Thymus (tissue), 11 donors: ENCODE data around the gene CCDC136. TPM values are rescaled to one million over a fixed set of nuclear protein-coding genes. Genes with fewer than 3 reads are reported as not detected.

ENCODE experiments used
- DNase-seq, 9 donors: peaks; one replicate each; pipeline ENCODE4 v3.0.0-alpha.2; 2013; ENCODE audit warnings: low spot score in 9 of 9, low read depth in 6 of 9, missing footprints in 1 of 9
- H3K27ac ChIP-seq, 2 donors: one replicate each; pipeline ENCODE4 v1.5.1; 2013; ENCODE audit warnings: control low read depth in 1 of 2, low read depth in 1 of 2, low read length in 1 of 2, mild to moderate bottlenecking in 1 of 2, moderate library complexity in 1 of 2
- H3K27me3 ChIP-seq, 2 donors: one replicate each; pipeline ENCODE4 v1.5.1; 2013; ENCODE audit warnings: low read length in 1 of 2; ENCODE audit not compliant: control insufficient read depth in 2 of 2, insufficient read depth in 1 of 2
- H3K36me3 ChIP-seq, 2 donors: one replicate each; pipeline ENCODE4 v1.5.1; 2013; ENCODE audit warnings: low read length in 1 of 2, mild to moderate bottlenecking in 1 of 2, moderate library complexity in 1 of 2; ENCODE audit not compliant: control insufficient read depth in 2 of 2, insufficient read depth in 2 of 2
- H3K4me1 ChIP-seq, 2 donors: one replicate each; pipeline ENCODE4 v1.5.1; 2013; ENCODE audit warnings: low read length in 2 of 2; ENCODE audit not compliant: control insufficient read depth in 2 of 2, insufficient read depth in 2 of 2
- H3K4me3 ChIP-seq, 2 donors: one replicate each; pipeline ENCODE4 v1.5.1; 2013; ENCODE audit warnings: low read length in 2 of 2, control low read depth in 1 of 2, mild to moderate bottlenecking in 1 of 2
- H3K9me3 ChIP-seq, 2 donors: one replicate each; pipeline ENCODE4 v1.5.1; 2013; ENCODE audit warnings: low read length in 1 of 2, mild to moderate bottlenecking in 1 of 2; ENCODE audit not compliant: control insufficient read depth in 2 of 2, insufficient read depth in 1 of 2
- WGBS: extraction: QIAGEN DNeasy Blood & Tissue Kit; methylation state at CpG from one replicate; pipeline ENCODE4 v1.1.7; 2013; 5-methylcytosine and 5-hydroxymethylcytosine counted together
- polyA plus RNA-seq: library from polyadenylated mRNA; stranded (reverse); fragments of 200-250 nt; gene quantifications from one replicate; pipeline ENCODE4 v1.2.3, GENCODE V29; 2013
- total RNA-seq: library from RNA; stranded (reverse); fragments of 120-200 nt; gene quantifications from one replicate; pipeline ENCODE4 v1.2.4, GENCODE V29; 2013
- donor health status: healthy.

The CCDC136 gene
- total and polyA plus RNA-seq, 2 donors = 4.5 to 13.7 TPM

DNA sequence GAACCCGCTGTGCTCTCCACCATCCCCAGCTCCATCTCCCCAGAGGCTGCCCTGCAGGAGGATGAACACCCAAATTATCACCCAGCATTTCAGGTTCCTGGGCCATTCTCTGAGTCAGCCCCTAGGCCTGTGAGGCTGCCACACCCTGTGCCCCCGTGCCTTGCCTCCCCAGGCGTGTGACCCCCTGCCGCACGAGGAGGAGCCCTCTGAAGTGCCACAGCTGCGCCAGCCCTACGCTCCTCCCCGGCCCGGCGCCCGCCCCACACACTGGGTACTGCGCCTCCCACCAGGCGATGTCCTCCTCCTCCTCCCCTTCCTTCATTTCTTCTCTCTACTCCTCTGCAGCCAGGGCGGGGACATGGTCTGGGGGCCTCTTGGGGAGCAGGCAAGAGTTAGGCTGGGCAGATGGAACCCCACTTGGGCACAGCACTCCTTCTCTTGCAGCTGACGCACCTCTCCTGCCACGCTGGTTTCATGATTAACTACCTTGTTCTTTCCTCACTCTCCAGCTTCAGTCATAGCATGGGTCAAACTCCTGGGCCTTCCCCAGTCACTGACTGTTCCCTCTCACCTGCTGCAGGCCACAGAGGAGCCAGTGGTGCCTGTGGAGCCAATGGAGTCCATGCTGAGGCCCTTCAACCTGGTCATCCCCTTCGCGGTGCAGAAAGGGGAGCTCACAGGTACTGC is 58.2 kb downstream of the CCDC136 start:
- 95% methylated on average over 18 of the region's 18 CpGs for WGBS
- no peaks in the 10 kb centered on the region for H3K4me1 ChIP-seq
- H3K36me3 ChIP-seq = no peaks in the 10 kb centered on the region
- peaks cover 0 to 2% of the 10 kb centered on the region in 2 donors for H3K27me3 ChIP-seq
- no peak for DNase-seq
- no peak overlapping the region for H3K4me3 ChIP-seq
- no peak overlapping the region for H3K27ac ChIP-seq
- H3K9me3 ChIP-seq = peaks cover 0 to 3% of the 10 kb centered on the region in 2 donors

DNA sequence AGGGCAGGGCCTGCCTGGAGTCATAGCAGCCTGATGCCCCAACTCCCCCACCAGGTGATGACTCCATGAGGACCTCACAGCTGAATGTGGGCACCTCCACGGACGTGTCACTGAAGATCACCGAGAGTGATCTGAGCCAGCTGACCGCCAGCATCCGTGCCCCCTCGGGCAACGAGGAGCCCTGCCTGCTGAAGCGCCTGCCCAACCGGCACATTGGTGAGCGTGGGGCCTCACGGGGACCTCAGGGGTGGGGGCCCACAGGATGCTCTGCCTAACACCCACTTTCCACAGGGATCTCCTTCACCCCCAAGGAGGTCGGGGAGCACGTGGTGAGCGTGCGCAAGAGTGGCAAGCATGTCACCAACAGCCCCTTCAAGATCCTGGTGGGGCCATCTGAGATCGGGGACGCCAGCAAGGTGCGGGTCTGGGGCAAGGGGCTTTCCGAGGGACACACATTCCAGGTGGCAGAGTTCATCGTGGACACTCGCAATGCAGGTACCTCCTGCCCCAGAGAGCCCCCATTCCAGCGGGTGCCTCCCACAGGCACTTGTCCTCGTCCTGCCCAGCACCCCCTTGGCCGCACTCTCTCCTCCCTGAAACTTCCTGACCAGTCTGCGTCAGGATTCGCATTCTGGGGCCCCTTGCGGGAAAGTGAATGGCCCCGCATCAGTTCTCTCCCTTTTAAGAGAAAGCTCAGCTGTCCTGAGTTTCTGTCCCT is 60.9 kb downstream of the CCDC136 start:
- DNase-seq = no peak
- peaks cover 0 to 2% of the 10 kb centered on the region in 2 donors for H3K27me3 ChIP-seq
- 96% methylated on average over 28 of the region's 28 CpGs for WGBS
- no peak overlapping the region for H3K4me3 ChIP-seq
- H3K36me3 ChIP-seq = no peaks in the 10 kb centered on the region
- no peaks in the 10 kb centered on the region for H3K4me1 ChIP-seq
- no peaks in the 10 kb centered on the region for H3K9me3 ChIP-seq
- no peak overlapping the region for H3K27ac ChIP-seq

GRCh38 chr7:128853799-128854198 is 62.0 kb downstream of the CCDC136 start:
- no peak for DNase-seq
- Histone ChIP-seq H3K27me3 (peaks cover 0 to 2% of the 10 kb centered on the region in 2 donors), H3K36me3 (no peaks in the 10 kb centered on the region), H3K27ac (no peak overlapping the region), H3K4me3 (no peak overlapping the region), H3K4me1 (no peaks in the 10 kb centered on the region), H3K9me3 (no peaks in the 10 kb centered on the region)
- 72% methylated on average over 23 of the region's 23 CpGs for WGBS

DNA sequence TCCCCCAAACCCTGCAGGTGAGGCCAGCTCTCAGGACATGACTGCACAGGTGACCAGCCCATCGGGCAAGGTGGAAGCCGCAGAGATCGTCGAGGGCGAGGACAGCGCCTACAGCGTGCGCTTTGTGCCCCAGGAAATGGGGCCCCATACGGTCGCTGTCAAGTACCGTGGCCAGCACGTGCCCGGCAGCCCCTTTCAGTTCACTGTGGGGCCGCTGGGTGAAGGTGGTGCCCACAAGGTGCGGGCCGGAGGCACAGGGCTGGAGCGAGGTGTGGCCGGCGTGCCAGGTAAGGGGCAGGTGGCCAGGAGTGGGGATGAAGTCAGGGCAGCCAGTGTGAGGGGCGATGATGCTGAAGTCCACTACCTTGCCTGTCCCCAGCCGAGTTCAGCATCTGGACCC is 62.6 kb downstream of the CCDC136 start:
- Histone ChIP-seq H3K9me3 (no peaks in the 10 kb centered on the region), H3K27ac (no peak overlapping the region), H3K36me3 (no peaks in the 10 kb centered on the region), H3K4me3 (no peak overlapping the region), H3K4me1 (no peaks in the 10 kb centered on the region), H3K27me3 (peaks cover 0 to 2% of the 10 kb centered on the region in 2 donors)
- WGBS = 97% methylated on average over 21 of the region's 21 CpGs
- no peak for DNase-seq

DNA sequence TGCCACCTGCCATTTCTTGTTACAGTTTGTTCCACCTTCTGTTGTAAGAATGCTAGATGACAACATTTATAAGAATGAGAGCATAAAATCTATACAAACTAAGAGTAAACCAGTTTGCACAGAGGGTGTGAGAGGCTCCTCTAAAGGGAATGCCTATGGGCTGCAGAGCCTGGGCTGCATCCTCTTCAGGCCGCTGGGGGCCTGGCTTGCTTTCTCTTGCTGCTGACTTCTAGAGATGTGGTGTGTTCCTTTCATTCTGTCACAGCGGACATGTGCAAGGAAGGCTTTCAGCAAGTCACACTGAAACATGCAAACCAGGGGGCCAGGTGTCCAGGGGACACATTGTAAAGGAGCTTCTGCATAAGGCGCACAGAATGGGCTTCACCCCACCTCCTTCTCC is 63.8 kb downstream of the CCDC136 start:
- H3K4me3 ChIP-seq = no peak overlapping the region
- no peak for DNase-seq
- peaks cover 0 to 10% of the 10 kb centered on the region in 2 donors for H3K4me1 ChIP-seq
- H3K9me3 ChIP-seq = no peaks in the 10 kb centered on the region
- no peaks in the 10 kb centered on the region for H3K36me3 ChIP-seq
- 96% methylated on average over 3 of the region's 3 CpGs for WGBS
- peaks cover 0 to 2% of the 10 kb centered on the region in 2 donors for H3K27me3 ChIP-seq
- H3K27ac ChIP-seq = no peak overlapping the region

GRCh38 chr7:128856001-128856718 is 64.4 kb downstream of the CCDC136 start:
- H3K4me3 ChIP-seq = no peak overlapping the region
- 95% methylated on average over 17 of the region's 17 CpGs for WGBS
- H3K27ac ChIP-seq = no peak overlapping the region
- peaks cover 0 to 11% of the 10 kb centered on the region in 2 donors for H3K4me1 ChIP-seq
- DNase-seq = no peak
- peaks cover 0 to 2% of the 10 kb centered on the region in 2 donors for H3K27me3 ChIP-seq
- H3K9me3 ChIP-seq = no peaks in the 10 kb centered on the region
- no peaks in the 10 kb centered on the region for H3K36me3 ChIP-seq

DNA sequence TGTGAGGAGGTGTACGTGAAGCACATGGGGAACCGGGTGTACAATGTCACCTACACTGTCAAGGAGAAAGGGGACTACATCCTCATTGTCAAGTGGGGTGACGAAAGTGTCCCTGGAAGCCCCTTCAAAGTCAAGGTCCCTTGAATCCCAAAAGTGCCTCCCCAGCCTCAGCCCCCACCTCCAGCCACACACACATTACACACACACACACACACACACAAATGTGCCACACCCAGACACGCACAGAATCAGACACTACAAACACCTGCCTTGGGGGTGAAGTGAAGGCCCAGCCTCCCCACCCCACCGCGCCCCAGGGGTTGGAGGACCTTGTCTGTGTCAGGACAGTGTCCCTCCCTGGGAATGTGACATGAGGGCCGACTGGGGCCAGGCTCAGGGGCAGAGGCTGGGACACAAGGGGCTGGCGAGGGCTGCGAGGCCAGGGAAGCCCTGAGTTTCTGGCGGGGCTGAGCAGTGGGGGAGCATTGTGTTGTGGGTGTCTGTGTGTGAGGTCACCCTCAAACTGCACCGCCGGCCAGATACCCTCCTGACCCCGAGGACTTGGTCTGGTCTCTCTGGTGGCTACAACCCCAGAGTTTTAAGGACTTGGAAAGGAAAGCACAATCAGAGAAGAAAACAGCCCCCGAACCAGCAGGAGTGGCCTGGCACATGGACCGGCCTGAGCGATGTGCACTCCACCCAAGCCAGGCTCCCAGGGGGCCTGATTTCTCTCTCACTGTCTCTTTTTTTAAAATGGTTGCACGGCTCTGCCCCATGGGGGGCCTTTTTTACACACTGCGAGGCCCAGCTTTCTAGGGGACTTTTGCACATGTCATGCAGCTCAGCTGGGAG is 66.8 kb downstream of the CCDC136 start:
- Histone ChIP-seq H3K27ac (no peak overlapping the region), H3K27me3 (no peaks in the 10 kb centered on the region), H3K4me1 (peaks cover 4 to 19% of the 10 kb centered on the region in 2 donors), H3K9me3 (no peaks in the 10 kb centered on the region), H3K4me3 (no peak overlapping the region), H3K36me3 (no peaks in the 10 kb centered on the region)
- 93% methylated on average over 18 of the region's 18 CpGs for WGBS
- no peak for DNase-seq

DNA sequence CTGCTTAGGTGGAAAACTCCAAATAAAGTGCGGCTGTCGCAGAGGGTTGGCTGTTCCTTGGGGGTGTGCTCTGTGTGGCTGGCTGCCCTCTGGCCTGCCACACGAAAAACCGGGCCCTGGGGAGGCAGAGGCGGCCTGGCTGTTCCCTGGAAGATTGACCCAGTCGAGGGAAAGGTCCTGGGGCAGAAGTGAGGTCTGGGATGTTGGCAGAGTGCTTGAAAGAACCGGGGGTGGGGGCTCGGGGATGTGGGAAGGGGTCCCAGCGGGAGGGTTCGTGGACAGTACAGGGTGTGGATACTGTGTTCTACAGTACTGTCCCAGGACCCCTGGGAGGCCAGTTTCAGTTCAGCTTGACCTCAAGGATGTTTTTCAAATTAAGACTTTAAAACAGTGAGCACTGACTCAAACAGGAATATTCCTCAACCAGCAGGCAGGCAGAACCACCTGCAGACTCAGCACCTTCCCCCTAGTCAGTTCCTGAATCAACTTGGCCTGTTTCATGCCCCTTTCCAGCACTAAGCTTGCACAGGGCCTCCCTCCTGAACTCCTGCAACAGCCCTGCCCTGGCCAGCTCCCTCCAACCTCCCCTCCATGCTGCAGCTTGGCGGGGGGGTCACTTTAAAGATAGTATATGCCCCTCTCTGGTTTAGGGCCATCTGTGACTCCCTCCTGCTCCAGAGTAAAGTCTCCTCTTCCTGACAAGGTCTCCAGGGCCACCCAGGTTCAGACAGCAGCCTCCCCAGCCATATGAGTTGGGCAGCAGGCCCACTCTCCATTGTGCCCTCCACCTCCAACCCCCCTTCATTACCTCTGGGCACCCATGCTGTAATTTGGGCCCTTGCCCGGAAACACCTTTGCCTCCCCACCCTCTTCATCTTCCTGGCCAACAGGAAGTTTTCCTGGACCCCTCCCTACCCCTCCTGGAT is 67.7 kb downstream of the CCDC136 start:
- Histone ChIP-seq H3K4me1 (peaks cover 9 to 24% of the 10 kb centered on the region in 2 donors), H3K27ac (peak overlapping the region in 1 of 2 donors; percentile 12), H3K36me3 (no peaks in the 10 kb centered on the region), H3K9me3 (no peaks in the 10 kb centered on the region), H3K27me3 (no peaks in the 10 kb centered on the region), H3K4me3 (no peak overlapping the region)
- 91% methylated on average over 12 of the region's 12 CpGs for WGBS
- DNase-seq = no peak
